HTERT RPE-1 (cell line): ENCODE measurements around the gene P3H3.

Experiments
- in situ Hi-C: fragments of 300-500 bp; cut with MboI; formaldehyde crosslinking; loops from 4 replicates; pipeline ENCODE4 v1.14.3; 2020; ENCODE audit warnings: low sequenced_read_pairs

Gene P3H3

DNA sequence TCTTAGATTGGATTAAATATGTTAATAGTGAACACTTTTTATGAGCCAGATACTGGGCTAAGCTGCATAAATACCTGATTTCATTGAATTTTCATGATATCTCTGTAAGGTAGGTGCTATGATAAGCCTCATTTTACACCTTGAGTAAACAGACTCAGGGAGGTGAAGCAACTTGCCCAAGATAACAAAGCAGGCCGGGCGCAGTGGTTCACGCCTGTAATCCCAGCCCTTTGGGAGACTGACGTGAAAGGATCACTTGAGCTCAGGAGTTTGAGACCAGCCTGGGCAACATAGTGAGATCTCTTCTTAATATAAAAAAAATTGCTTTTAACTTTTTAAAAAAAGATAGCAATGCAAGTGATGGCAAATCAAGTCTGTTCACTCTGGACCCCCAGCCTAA lies 13.9 kb downstream of the P3H3 start:
- in situ Hi-C loops: no loop called here

DNA sequence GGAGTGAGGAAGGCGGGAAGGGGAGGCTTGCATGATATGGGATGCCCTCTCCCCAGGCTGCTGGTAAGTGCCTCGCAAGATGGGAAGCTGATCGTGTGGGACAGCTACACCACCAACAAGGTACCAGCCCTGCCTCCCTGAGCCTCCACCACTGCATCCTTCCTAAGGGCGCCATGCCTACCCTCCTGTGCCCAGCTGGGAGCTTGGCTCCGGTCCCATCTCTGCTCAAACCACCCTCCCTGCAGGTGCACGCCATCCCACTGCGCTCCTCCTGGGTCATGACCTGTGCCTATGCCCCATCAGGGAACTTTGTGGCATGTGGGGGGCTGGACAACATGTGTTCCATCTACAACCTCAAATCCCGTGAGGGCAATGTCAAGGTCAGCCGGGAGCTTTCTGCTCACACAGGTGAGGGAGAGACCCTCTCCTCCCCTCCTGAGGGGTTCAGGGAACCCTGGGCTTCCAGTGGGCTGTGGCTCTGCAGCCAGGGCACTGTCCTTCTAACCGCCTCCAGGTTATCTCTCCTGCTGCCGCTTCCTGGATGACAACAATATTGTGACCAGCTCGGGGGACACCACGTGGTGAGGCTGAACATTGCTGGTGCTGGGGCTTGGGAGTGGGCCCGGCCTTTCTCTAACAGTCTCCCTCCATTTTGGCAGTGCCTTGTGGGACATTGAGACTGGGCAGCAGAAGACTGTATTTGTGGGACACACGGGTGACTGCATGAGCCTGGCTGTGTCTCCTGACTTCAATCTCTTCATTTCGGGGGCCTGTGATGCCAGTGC lies 15.1 kb downstream of the P3H3 start:
- in situ Hi-C loops: no loop called here

GRCh38 chr12:6845395-6845794 lies 17.2 kb downstream of the P3H3 start:
- in situ Hi-C loops: no loop called here

GRCh38 chr12:6846316-6846869 lies 18.2 kb downstream of the P3H3 start:
- in situ Hi-C loops: no loop called here

- in situ Hi-C loops: no loop called here
Observed at GRCh38 chr12:6847676-6848075, 19.5 kb downstream of the P3H3 start.

GRCh38 chr12:6849427-6849826 lies 21.2 kb downstream of the P3H3 start:
- in situ Hi-C loops: no loop called here

DNA sequence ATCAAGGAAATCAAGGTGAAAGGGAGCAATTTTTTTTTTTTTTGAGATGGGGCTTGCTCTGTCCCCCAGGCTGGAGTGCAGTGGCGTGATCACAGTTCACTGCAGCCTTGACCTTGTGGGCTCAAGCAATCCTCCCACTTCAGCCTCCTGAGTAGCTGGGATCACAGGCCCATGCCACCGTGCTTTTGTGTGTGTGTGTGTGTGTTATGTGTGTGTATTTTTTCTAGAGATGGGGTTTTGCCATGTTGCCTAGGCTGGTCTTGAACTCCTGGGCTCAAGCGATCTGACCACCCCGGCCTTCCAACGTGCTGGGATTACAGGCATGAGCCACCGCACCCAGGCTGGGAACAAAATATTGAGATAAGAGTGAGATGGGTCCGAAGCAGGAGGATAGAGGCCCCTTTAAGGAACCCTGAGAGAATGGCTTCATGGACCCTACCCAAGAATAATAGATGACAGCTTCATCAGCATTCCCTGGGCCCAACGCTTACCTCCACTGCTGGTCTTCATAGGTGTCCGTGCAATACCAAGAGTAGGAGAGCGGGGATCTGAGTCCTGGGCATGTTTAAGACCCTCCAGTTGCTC lies 21.9 kb downstream of the P3H3 start:
- in situ Hi-C loops: no loop called here

DNA sequence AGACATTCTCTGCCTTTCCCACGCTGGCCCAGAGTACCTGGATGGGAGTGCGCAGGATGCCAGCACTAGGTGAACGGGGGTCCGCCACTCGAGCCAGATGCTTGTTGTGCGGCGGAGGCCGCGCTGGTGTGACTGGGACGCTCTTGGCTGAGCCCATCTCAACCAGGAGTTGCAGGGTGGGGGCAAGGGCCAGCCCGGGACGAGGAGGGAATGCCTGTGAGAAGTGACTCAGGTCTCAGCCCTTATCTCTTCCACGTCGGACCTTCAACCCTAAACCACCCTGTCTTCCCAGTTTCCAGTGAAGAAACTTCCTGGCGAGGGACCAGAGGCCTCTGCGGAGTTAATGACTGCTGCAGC lies 22.6 kb downstream of the P3H3 start:
- in situ Hi-C loops: no loop called here

DNA sequence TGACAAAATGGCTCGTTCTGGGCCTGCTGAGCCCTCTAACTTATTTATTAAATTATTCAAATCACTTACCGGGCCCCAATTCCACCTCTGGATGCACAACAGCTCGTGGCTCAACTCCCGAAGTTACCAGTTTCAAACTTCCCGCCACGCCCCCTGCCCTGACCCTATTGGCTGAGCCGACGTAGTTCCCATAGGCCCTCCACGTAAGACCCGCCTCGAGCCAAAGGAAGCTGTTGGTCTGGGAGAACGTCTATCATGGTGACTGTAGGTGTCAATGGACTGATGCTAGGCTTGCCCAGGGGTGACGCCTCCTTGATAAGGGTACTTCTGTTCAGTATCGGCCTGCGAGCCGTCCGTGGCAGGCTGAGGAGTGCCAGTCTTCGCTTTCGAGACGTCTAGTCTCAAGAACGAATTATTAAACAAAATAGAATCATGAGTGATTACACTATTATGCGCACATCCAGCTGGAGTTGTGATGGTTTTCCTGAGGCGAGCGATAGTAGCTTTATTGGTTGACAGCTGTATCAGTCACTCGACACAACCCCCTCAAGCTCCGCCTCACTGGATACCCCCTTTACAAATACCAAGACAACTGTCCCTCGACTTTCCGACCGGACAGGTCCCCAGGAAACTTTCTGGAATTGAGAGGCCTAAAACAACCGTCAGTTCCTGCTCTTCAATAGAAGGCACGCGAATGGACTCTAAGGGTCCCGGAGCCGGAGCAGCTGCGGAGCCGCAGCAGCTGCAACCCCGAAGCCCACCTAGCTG lies 23.1 kb downstream of the P3H3 start, which contains the start of gene CDCA3:
Gene CDCA3 (minus strand): TSS at position 134 of the 768 bp plus-strand sequence. CDS start 334 bp downstream, outside the sequence.
- in situ Hi-C loops: no loop called here

DNA sequence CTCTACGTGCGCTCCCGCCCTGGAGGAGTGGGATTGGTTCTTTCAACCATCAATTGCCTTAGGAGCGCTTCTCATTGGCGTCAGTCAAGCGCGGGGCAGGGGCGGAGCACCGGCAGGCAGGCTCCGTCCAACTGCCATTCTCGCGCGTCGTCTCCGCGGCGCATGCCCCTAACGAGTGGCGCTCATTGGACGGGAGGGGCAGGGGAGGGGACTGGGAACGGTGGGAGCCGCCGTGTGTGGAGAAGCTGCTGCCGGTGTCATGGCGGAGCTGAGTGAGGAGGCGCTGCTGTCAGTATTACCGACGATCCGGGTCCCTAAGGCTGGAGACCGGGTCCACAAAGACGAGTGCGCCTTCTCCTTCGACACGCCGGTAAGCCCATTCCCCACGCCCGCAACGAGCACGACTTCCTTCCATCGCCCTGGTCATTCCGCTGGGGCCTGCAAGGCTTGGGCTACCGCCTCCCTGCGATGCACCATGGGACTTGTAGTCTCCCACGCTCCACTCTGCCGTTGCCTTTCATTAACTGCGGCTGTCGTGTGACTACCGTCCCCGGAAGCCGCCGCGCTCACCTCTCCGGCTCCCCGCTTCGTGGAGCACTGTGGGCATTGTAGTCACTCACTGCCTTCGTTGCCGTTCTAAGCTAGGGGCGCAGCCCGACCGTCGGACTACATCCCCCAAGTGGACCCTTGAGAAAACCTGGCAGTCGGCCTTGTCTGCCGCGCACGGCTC lies 23.9 kb downstream of the P3H3 start, which contains the start of gene USP5:
Gene USP5 (plus strand): TSS at position 230 of the 730 bp plus-strand sequence. CDS start 30 bp downstream, at position 260.
- in situ Hi-C loops: no loop called here

DNA sequence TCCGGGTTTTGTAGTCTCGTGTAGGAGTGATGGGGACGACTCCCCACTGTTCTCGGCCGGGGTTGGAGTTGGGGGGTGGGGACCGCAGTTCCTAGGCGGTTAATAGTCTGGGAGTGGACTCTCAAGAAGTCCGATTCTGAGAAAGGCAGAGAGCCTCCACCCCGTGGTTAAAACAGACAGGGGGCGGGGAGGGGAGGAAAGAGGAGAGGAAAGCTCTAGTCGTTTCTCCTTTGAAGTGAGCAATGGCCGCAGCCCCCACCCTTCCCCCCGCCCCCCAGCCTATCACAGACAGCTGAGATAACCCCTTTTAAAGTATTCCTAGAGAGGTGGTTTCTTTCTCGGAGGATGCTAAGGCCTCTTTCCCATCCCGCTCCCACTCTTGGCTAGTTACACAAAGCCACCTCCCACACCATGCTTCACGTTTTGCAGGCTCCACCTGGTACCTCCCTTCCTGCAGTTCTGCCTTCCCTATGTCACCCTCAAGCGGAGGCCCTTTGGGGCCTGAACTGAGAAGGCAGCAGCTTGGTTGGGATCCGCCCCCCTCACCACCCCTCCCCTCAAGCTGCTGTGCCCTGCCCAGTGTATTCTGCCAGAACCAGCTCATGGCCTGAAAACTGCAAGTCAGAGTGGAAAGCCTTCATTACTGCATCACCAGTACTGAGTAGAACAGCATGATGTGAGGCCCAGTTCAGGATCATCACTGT lies 24.6 kb downstream of the P3H3 start:
- in situ Hi-C loops: no loop called here

DNA sequence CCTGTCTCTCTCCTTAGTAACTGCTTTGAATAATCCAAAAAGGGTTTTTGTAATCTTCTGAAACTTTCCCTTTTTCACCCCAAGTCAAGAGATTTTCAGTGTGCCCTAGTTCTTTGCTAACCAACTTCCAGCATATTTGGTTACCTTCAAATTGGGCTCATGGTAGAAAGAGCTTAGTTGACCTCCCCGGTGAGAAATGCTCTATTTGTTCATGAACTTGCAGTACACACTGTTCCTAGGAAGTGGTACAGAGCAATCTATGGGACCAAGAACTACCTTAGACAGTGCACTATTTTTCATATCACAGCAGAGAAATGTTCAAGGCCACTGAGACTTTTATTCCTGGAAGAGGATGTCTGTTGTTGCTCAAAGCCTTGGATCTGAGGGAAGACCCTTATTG lies 25.4 kb downstream of the P3H3 start:
- in situ Hi-C loops: no loop called here

- in situ Hi-C loops: no loop called here
Observed at GRCh38 chr12:6854036-6854435, 25.8 kb downstream of the P3H3 start.

- in situ Hi-C loops: no loop called here
Observed at GRCh38 chr12:6855322-6855721, 27.1 kb downstream of the P3H3 start.

DNA sequence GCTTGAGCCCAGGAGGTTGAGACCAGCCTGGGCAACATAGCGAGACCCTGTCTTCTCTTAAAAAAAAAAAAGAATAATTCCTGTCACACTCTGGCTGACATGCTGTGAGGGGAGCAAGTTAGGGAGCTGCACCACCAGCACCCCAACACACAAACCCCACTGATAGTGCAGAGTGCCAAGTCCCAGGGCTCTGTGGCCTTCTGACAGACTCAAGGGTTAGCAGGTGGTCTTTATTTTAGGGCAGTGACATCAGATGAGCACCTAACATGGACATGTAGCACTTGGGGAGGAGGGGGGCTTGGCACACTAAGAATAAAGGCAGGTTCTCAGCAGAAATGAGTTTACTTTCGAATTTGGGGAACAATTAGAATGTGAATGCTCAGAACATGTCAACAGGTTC lies 30.6 kb downstream of the P3H3 start:
- in situ Hi-C loops: no loop called here

DNA sequence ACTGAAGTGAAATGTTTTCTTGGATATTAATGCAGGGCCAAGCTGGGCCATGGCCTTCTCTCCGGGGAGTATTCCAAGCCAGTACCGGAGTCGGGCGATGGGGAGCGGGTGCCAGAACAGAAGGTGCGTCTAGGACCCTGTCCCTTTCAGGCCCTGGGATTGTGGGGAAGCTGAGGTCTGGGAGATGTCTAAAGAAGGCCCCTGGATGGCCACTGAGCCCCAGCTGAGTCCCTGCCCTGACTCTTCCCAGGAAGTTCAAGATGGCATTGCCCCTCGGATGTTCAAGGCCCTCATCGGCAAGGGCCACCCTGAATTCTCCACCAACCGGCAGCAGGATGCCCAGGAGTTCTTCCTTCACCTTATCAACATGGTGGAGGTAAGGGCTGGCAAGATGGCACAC lies 31.9 kb downstream of the P3H3 start:
- in situ Hi-C loops: no loop called here

DNA sequence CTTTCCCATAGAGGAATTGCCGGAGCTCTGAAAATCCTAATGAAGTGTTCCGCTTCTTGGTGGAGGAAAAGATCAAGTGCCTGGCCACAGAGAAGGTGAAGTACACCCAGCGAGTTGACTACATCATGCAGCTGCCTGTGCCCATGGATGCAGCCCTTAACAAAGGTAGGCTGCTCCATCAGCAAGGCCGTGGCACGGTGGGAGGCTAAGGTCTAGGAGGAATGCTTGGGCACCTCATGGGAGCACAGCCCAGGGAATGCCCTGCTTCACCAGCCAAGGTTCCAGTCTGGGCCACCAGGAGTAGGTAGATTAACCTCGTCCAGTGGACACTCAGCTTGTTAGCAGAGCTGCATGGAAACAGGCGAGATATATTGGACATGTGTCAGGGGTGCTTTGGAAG lies 32.7 kb downstream of the P3H3 start:
- in situ Hi-C loops: no loop called here

DNA sequence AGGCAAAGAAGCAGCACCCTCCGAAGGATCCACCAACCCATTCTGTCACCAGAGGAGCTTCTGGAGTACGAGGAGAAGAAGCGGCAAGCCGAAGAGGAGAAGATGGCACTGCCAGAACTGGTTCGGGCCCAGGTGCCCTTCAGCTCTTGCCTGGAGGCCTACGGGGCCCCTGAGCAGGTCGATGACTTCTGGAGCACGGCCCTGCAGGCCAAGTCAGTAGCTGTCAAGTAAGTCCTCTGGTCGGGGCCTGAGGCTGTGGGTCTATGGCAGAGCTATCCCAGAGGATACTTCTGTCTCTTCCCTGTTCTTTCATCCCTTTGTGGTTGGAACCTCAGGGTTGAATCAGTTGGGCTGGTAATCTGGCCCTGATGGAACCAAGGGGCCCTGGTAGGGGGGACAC lies 33.2 kb downstream of the P3H3 start:
- in situ Hi-C loops: no loop called here

DNA sequence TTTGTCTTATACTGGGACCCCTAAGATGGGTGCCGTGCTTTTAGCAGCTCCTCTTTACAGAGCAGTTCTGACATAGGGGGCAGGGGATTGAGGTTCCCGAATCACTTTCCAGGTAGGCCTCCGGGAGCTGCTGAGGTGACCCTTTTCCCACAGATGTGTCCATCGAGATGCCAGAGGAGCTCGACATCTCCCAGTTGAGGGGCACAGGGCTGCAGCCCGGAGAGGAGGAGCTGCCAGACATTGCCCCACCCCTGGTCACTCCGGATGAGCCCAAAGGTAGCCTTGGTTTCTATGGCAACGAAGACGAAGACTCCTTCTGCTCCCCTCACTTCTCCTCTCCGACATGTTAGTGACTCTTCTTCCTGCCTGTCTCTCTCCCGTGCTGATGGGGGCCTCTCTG lies 34.8 kb downstream of the P3H3 start:
- in situ Hi-C loops: no loop called here

DNA sequence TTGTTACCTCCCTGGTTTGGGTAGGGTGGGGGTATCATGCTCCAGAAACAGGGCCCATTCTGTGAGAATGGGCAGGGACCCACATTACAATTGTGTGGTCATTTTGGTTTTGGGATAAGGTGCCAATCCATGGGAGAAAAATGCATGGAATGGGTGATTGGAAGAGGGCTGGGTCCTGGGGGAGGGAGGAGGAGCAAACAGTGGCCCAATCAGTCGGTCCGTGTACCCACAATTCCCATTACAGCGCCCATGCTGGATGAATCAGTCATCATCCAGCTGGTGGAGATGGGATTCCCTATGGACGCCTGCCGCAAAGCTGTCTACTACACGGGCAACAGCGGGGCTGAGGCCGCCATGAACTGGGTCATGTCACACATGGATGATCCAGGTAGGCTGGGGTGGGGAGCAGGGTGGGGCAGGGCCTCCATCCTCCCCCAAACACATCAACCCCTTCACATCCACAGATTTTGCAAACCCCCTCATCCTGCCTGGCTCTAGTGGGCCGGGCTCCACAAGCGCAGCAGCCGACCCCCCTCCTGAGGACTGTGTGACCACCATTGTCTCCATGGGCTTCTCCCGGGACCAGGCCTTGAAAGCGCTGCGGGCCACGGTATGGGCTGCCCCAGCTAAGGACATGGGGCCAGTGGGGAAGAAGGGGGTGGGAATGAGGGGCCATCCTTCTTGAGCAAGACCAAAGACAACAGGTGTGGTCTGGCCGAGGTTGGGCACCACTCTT lies 35.5 kb downstream of the P3H3 start:
- in situ Hi-C loops: no loop called here
